GM19397 (cell line): ENCODE data around the gene GRIK5.

Experiments used
- ATAC-seq: cut with Tn5 transposase; IDR thresholded peaks from one replicate; pipeline ENCODE4 v1.9.1; 2021; ENCODE audit warnings: mild to moderate bottlenecking, moderate library complexity; ENCODE audit not compliant: unreplicated experiment

Gene GRIK5

GRCh38 chr19:42078538-42079275 lies 8.7 kb upstream of the GRIK5 start:
- no peak for ATAC-seq

GRCh38 chr19:42078058-42078457 lies 8.1 kb upstream of the GRIK5 start:
- ATAC-seq = no peak

- ATAC-seq = no peak
Measured at GRCh38 chr19:42076380-42076944, 6.5 kb upstream of the GRIK5 start.

GRCh38 chr19:42075616-42076379 lies 5.8 kb upstream of the GRIK5 start, which contains the start of gene ZNF574:
Gene ZNF574 (plus strand): TSS chr19:42076166. CDS start chr19:42078607, 2,441 bp downstream.
- peak; percentile 90 for ATAC-seq

GRCh38 chr19:42075364-42075615 lies 5.3 kb upstream of the GRIK5 start:
- ATAC-seq = no peak

- no peak for ATAC-seq
Measured at GRCh38 chr19:42074513-42075363, 4.7 kb upstream of the GRIK5 start.

- no peak for ATAC-seq
Measured at GRCh38 chr19:42071247-42071646, 1.2 kb upstream of the GRIK5 start.

GRCh38 chr19:42068756-42069571 lies 1.0 kb downstream of the GRIK5 start:
- no peak for ATAC-seq

- no peak for ATAC-seq
Measured at GRCh38 chr19:42068361-42068755, 1.6 kb downstream of the GRIK5 start.

- no peak for ATAC-seq
Measured at GRCh38 chr19:42067315-42067888, 2.6 kb downstream of the GRIK5 start.

GRCh38 chr19:42066075-42066754 lies 3.8 kb downstream of the GRIK5 start:
- no peak for ATAC-seq

GRCh38 chr19:42065511-42065910 lies 4.5 kb downstream of the GRIK5 start:
- no peak for ATAC-seq

- ATAC-seq = no peak
Measured at GRCh38 chr19:42065051-42065450, 5.0 kb downstream of the GRIK5 start.

GRCh38 chr19:42064432-42064831 lies 5.6 kb downstream of the GRIK5 start:
- ATAC-seq = no peak

- no peak for ATAC-seq
Measured at GRCh38 chr19:42062381-42062780, 7.6 kb downstream of the GRIK5 start.

- ATAC-seq = no peak
Measured at GRCh38 chr19:42060117-42060516, 9.9 kb downstream of the GRIK5 start.

- no peak for ATAC-seq
Measured at GRCh38 chr19:42059196-42059595, 10.8 kb downstream of the GRIK5 start.

GRCh38 chr19:42057846-42058245 lies 12.2 kb downstream of the GRIK5 start:
- ATAC-seq = no peak

GRCh38 chr19:42054205-42054604 lies 15.8 kb downstream of the GRIK5 start:
- ATAC-seq = no peak
